Transverse colon (tissue), 4 donors: Measurements from ENCODE around the gene DCN. TPM values are rescaled to one million over a fixed set of nuclear protein-coding genes. Genes with fewer than 3 reads are reported as not detected.

Experiments used
- DNase-seq: peaks from one replicate; pipeline ENCODE4 v3.0.0-alpha.2; 2019
- H3K27ac ChIP-seq, 4 donors: fragments of 200-600 bp; sonication (generic); 2 replicates each; pipeline ENCODE4 v1.5.1; 2016 to 2018; ENCODE audit warnings: inconsistent platforms in 4 of 4
- H3K27me3 ChIP-seq: fragments of 200-600 bp; sonication (generic); 2 replicates; pipeline ENCODE4 v1.5.1; 2017; ENCODE audit warnings: inconsistent platforms
- H3K36me3 ChIP-seq, 4 donors: fragments of 200-600 bp; sonication (generic); 2 replicates each; pipeline ENCODE4 v1.5.1; 2017 to 2019; ENCODE audit warnings: inconsistent platforms in 4 of 4
- H3K4me1 ChIP-seq, 4 donors: fragments of 200-600 bp; sonication (generic); 2 replicates each; pipeline ENCODE4 v1.5.1; 2017 to 2020; ENCODE audit warnings: inconsistent platforms in 4 of 4
- H3K4me3 ChIP-seq, 4 donors: fragments of 200-600 bp; sonication (generic); 1 replicate in 1 of 4; 2 replicates in 3 of 4; pipeline versions ENCODE4 v1.5.1 to v1.6.1; 2017 to 2019; ENCODE audit warnings: inconsistent platforms in 4 of 4
- H3K9me3 ChIP-seq, 2 donors: fragments of 200-600 bp; sonication (generic); 2 replicates each; pipeline ENCODE4 v1.5.1; 2017 to 2019; ENCODE audit warnings: inconsistent platforms in 2 of 2
- CTCF ChIP-seq, 5 experiments: fragments of 200-600 bp in 3 of 5; fragments of 450-650 bp in 2 of 5; sonication (generic) in 3 of 5; IDR thresholded peaks; 1 replicate in 2 of 5; 2 replicates in 3 of 5; pipeline ENCODE4 v1.5.1; 2016 to 2017; ENCODE audit warnings: antibody characterized with exemption in 5 of 5, inconsistent platforms in 3 of 5, mild to moderate bottlenecking in 2 of 5, moderate library complexity in 1 of 5
- EP300 ChIP-seq: sonication (generic); formaldehyde crosslinking; IDR thresholded peaks from one replicate; pipeline ENCODE4 v1.6.1; 2017; ENCODE audit warnings: antibody characterized with exemption, low read depth
- POLR2A ChIP-seq: fragments of 450-650 bp; IDR thresholded peaks from one replicate; pipeline ENCODE4 v1.6.1; 2016; ENCODE audit warnings: antibody characterized with exemption, mild to moderate bottlenecking, moderate library complexity
- POLR2AphosphoS5 ChIP-seq, 3 donors: sonication (generic); formaldehyde crosslinking; IDR thresholded peaks; one replicate each; pipeline ENCODE4 v1.6.1; 2016; ENCODE audit warnings: antibody characterized with exemption in 3 of 3
- WGBS, 2 donors: methylation state at CpG; one replicate each; pipeline ENCODE4 v1.1.5; 2018; ENCODE audit warnings: low coverage in 1 of 2; 5-methylcytosine and 5-hydroxymethylcytosine counted together
- in situ Hi-C, 4 donors: fragments of 200-750 bp; cut with MboI; loops; one replicate each; pipeline versions ENCODE4 v1.15.0 to v1.15.1; 2017; ENCODE audit warnings: low sequenced_read_pairs in 3 of 4, low pct_ligation_motif_present in 1 of 4, low pct_unique_long_range_greater_than_20kb in 1 of 4
- intact Hi-C: fragments of 100-400 bp; cut with DNase I; formaldehyde crosslinking; loops from one replicate; pipeline ENCODE4 v1.15.1; 2023; ENCODE audit warnings: low total_unique reads
- total RNA-seq, 4 donors: library from RNA; depleted of rRNA; stranded (reverse); fragments of >200 nt; gene quantifications; one replicate each; pipeline ENCODE4 v1.1.0, GENCODE V29; 2016

Gene DCN
- total RNA-seq, 4 donors from 2014 or later = 133 to 511 (median 276) TPM

- Histone ChIP-seq H3K4me1 (no peaks in the 10 kb centered on the region), H3K27ac (peak overlapping the region in 2 of 4 donors; percentile 13 to 23), H3K27me3 (no peaks in the 10 kb centered on the region), H3K4me3 (no peak overlapping the region), H3K9me3 (no peaks in the 10 kb centered on the region), H3K36me3 (no peaks in the 10 kb centered on the region)
- intact Hi-C loops = no loop called here
- 46 to 57% methylated on average over 1 of the region's 1 CpG for WGBS, 2 donors
- no peak for TF ChIP-seq EP300
- no peak for TF ChIP-seq POLR2AphosphoS5 (IDR thresholded peaks at IDR 0.05)
- TF ChIP-seq CTCF (IDR thresholded peaks at IDR 0.05) = no peak
- no peak for TF ChIP-seq POLR2A
- DNase-seq = no peak
- in situ Hi-C loops = no loop called here
Measured at GRCh38 chr12:91224401-91224800, 41.8 kb upstream of the DCN start.

GRCh38 chr12:91222746-91223145 lies 40.1 kb upstream of the DCN start:
- Histone ChIP-seq H3K27ac (peak overlapping the region in 2 of 4 donors; percentile 4 to 13), H3K4me1 (no peaks in the 10 kb centered on the region), H3K27me3 (no peaks in the 10 kb centered on the region), H3K9me3 (no peaks in the 10 kb centered on the region), H3K4me3 (no peak overlapping the region), H3K36me3 (no peaks in the 10 kb centered on the region)
- in situ Hi-C loops = no loop called here
- TF ChIP-seq POLR2A = no peak
- TF ChIP-seq POLR2AphosphoS5 (IDR thresholded peaks at IDR 0.05) = no peak
- no peak for TF ChIP-seq CTCF (IDR thresholded peaks at IDR 0.05)
- no peak for TF ChIP-seq EP300
- WGBS, 2 donors = 76 to 81% methylated on average over 3 of the region's 3 CpGs
- no peak for DNase-seq
- intact Hi-C loops = no loop called here

GRCh38 chr12:91219919-91220318 lies 37.3 kb upstream of the DCN start:
- WGBS, 2 donors = 43 to 66% methylated on average over 1 of the region's 1 CpG
- intact Hi-C loops = no loop called here
- no peak for DNase-seq

DNA sequence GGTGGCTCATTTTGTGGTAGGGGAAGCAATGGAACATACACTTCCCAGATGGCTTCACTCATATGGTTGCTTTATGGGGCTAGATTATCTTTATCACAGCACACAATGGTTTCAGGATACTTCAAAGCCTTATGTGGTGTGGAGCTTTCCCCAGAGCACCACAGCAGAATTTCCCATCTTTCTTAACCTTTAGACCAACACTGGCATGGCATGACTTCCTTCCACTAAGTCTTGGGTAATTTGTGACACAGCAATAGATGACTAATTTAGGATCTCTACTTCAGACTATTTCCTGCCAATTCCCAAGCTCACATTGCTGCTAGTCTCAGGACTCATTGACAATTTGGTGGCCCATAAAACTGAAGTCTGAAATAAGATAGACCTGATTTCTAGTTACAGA lies 36.9 kb upstream of the DCN start:
- in situ Hi-C loops = no loop called here
- intact Hi-C loops = no loop called here
- Histone ChIP-seq H3K36me3 (no peaks in the 10 kb centered on the region), H3K9me3 (no peaks in the 10 kb centered on the region), H3K4me1 (no peaks in the 10 kb centered on the region), H3K27ac (no peak overlapping the region), H3K27me3 (no peaks in the 10 kb centered on the region), H3K4me3 (no peak overlapping the region)
- DNase-seq = no peak
- TF ChIP-seq POLR2AphosphoS5 (IDR thresholded peaks at IDR 0.05) (no peak), EP300 (no peak), CTCF (IDR thresholded peaks at IDR 0.05) (no peak), POLR2A (no peak)

More at GRCh38 chr12:91219919-91220318, 37.3 kb upstream of the DCN start:
- in situ Hi-C loops = no loop called here
- no peaks in the 10 kb centered on the region for H3K27me3 ChIP-seq
- no peak overlapping the region for H3K4me3 ChIP-seq
- TF ChIP-seq POLR2A = no peak
- TF ChIP-seq POLR2AphosphoS5 (IDR thresholded peaks at IDR 0.05) = no peak
- TF ChIP-seq CTCF (IDR thresholded peaks at IDR 0.05) = no peak
- TF ChIP-seq EP300 = no peak
- no peaks in the 10 kb centered on the region for H3K36me3 ChIP-seq
- H3K27ac ChIP-seq = no peak overlapping the region
- H3K4me1 ChIP-seq = no peaks in the 10 kb centered on the region
- no peaks in the 10 kb centered on the region for H3K9me3 ChIP-seq
